Measurements from ENCODE around the gene ZPR1.

Gene ZPR1

GRCh38 chr11:116792869-116793771 is 5.3 kb upstream of the ZPR1 start:
- DNase-seq: no peak

GRCh38 chr11:116792144-116792868 is 4.5 kb upstream of the ZPR1 start:
- no peak for DNase-seq

GRCh38 chr11:116791813-116792143 is 4.0 kb upstream of the ZPR1 start, which contains the start of gene APOA5:
Gene APOA5 (minus strand): TSS chr11:116791879. CDS start chr11:116791860, 19 bp downstream.
- no peak for DNase-seq

- peak; percentile 9 to 88 (median 61) for DNase-seq
Observed at GRCh38 chr11:116791002-116791812, 3.4 kb upstream of the ZPR1 start.

- DNase-seq: no peak
Observed at GRCh38 chr11:116790167-116791001, 2.6 kb upstream of the ZPR1 start.

GRCh38 chr11:116788975-116789374 is 1.2 kb upstream of the ZPR1 start:
- no peak for DNase-seq

- DNase-seq: no peak
Observed at GRCh38 chr11:116788534-116788933, 711 bp upstream of the ZPR1 start.

GRCh38 chr11:116787436-116787785 is 412 bp downstream of the ZPR1 start:
- peak in 1 of 51 donors; percentile 35 for DNase-seq

GRCh38 chr11:116786966-116787365 is 857 bp downstream of the ZPR1 start:
- DNase-seq: no peak

GRCh38 chr11:116786326-116786725 is 1.5 kb downstream of the ZPR1 start:
- no peak for DNase-seq

- no peak for DNase-seq
Observed at GRCh38 chr11:116782728-116783127, 5.1 kb downstream of the ZPR1 start.

- no peak for DNase-seq
Observed at GRCh38 chr11:116778556-116778955, 9.3 kb downstream of the ZPR1 start.

GRCh38 chr11:116777056-116777455 is 10.8 kb downstream of the ZPR1 start:
- no peak for DNase-seq

GRCh38 chr11:116776522-116776984 is 11.3 kb downstream of the ZPR1 start:
- no peak for DNase-seq

- DNase-seq: no peak
Observed at GRCh38 chr11:116775975-116776374, 11.8 kb downstream of the ZPR1 start.

GRCh38 chr11:116774661-116775060 is 13.2 kb downstream of the ZPR1 start:
- DNase-seq: no peak

- DNase-seq: peak in 12 of 51 donors; percentile 52 to 73 (median 68)
Observed at GRCh38 chr11:116773203-116774097, 14.4 kb downstream of the ZPR1 start.

- DNase-seq: peak; percentile 52 to 91 (median 82)
Observed at GRCh38 chr11:116772443-116773202, 15.2 kb downstream of the ZPR1 start, which contains the start of gene BUD13. Gene BUD13 (minus strand): TSS chr11:116772987. CDS start chr11:116772964, 23 bp downstream.

GRCh38 chr11:116771935-116772334 is 15.9 kb downstream of the ZPR1 start:
- no peak for DNase-seq

Data from hypothalamus (tissue), 51 donors.